ENCODE data around the gene CHAC1. TPM values are rescaled to one million over a fixed set of nuclear protein-coding genes. Genes with fewer than 3 reads are reported as not detected.

The CHAC1 gene
- total RNA-seq, 1 experiment from 2014 or later: 11.6 TPM

- POLR2A ChIA-PET (ENCODE audit: low non-redundant PET): no interaction called here
Measured at GRCh38 chr15:40925863-40926658, 27.2 kb upstream of the CHAC1 start.

DNA sequence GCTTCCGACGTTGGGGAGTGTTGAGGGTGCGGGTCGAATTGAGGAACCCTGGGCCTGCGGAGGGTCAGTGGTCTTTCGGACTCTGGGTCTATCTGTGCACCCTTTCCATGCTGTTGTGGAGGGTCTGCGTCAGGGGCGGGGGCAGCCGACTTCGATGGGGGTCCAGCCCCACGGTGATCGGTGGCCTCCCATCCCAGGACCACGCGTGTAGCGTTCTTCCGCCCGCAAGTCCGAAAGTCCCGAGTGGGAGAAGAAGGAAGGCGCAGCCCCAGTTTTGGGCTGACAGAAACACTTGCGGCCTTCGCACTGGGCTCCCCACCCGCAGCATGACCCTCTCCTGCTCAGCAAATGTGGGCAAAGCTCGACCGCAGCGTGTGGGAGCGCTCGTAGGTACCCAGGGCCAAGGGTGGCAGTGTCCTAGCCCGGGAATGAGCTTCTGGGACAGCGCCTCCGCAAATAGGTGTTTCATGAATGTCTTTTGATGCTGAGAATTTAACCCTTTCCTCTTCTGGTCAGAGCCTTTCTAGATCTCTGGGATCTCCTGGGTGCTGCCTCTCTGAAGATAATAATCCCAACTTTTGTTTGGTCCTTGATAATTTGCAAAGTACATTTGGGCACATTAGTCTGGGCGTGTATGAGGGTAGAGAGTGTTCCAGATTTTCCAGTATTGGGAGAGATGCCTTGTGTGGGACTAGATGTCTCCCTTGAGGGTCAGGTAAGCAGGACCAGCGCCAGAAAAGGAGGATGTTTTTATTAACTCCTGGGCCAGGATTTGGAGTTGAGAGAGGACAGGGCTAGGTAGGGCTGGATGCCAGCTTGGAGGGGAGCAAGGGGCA is 26.4 kb upstream of the CHAC1 start:
- Histone ChIP-seq H3K36me3 (ENCODE audit: insufficient read depth, low read length, poor library complexity, severe bottlenecking) (no peaks in the 10 kb centered on the region), H3K4me1 (ENCODE audit: insufficient read depth, low read length, poor library complexity, severe bottlenecking) (peaks cover 52% of the 10 kb centered on the region), H3K4me3 (ENCODE audit: low read depth, low read length, poor library complexity, severe bottlenecking) (peak overlapping the region; percentile 23), H3K9me3 (ENCODE audit: low read depth, low read length, poor library complexity, severe bottlenecking) (no peaks in the 10 kb centered on the region), H3K27me3 (replicated peaks; ENCODE audit: insufficient read depth, low read depth, low read length, poor library complexity) (peaks cover 66% of the 10 kb centered on the region), H3K27ac (ENCODE audit: low read depth, low read length, poor library complexity, severe bottlenecking) (no peak overlapping the region)
- no TSS peak for BruUV-seq (replicated peaks)
- intact Hi-C loops (cut with micrococcal nuclease; ENCODE audit: unreplicated experiment): no loop called here
- POLR2A ChIA-PET (ENCODE audit: low non-redundant PET): interaction anchor here (0.5 kb wide), 1 partner anchor 46 kb away, joined by 3 read pairs; no protein-coding TSS in a partner anchor
- no peak for DNase-seq (ENCODE audit: low spot score)
- TF ChIP-seq, protein P1, sequence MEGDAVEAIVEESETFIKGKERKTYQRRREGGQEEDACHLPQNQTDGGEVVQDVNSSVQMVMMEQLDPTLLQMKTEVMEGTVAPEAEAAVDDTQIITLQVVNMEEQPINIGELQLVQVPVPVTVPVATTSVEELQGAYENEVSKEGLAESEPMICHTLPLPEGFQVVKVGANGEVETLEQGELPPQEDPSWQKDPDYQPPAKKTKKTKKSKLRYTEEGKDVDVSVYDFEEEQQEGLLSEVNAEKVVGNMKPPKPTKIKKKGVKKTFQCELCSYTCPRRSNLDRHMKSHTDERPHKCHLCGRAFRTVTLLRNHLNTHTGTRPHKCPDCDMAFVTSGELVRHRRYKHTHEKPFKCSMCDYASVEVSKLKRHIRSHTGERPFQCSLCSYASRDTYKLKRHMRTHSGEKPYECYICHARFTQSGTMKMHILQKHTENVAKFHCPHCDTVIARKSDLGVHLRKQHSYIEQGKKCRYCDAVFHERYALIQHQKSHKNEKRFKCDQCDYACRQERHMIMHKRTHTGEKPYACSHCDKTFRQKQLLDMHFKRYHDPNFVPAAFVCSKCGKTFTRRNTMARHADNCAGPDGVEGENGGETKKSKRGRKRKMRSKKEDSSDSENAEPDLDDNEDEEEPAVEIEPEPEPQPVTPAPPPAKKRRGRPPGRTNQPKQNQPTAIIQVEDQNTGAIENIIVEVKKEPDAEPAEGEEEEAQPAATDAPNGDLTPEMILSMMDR (conservative IDR thresholded peaks at IDR 0.05; ENCODE audit: low read depth, low read length): no peak
- no peak for TF ChIP-seq EZH2 (IDR thresholded peaks at IDR 0.05; ENCODE audit: borderline replicate concordance, low read depth, low read length, poor library complexity, severe bottlenecking)
- CTCF ChIA-PET: no interaction called here

More at GRCh38 chr15:40925863-40926658, 27.2 kb upstream of the CHAC1 start:
- DNase-seq (ENCODE audit: low spot score): peak; percentile 68
- H3K27ac ChIP-seq (ENCODE audit: low read depth, low read length, poor library complexity, severe bottlenecking): no peak overlapping the region
- H3K27me3 ChIP-seq (replicated peaks; ENCODE audit: insufficient read depth, low read depth, low read length, poor library complexity): peaks cover 62% of the 10 kb centered on the region
- H3K4me3 ChIP-seq (ENCODE audit: low read depth, low read length, poor library complexity, severe bottlenecking): peak overlapping the region; percentile 23
- no TSS peak for BruUV-seq (replicated peaks)
- TF ChIP-seq, protein P1 (conservative IDR thresholded peaks at IDR 0.05; ENCODE audit: low read depth, low read length): no peak
- TF ChIP-seq EZH2 (IDR thresholded peaks at IDR 0.05; ENCODE audit: borderline replicate concordance, low read depth, low read length, poor library complexity, severe bottlenecking): peak; percentile 26
- peaks cover 52% of the 10 kb centered on the region for H3K4me1 ChIP-seq (ENCODE audit: insufficient read depth, low read length, poor library complexity, severe bottlenecking)
- H3K9me3 ChIP-seq (ENCODE audit: low read depth, low read length, poor library complexity, severe bottlenecking): no peaks in the 10 kb centered on the region
- intact Hi-C loops (cut with micrococcal nuclease; ENCODE audit: unreplicated experiment): no loop called here
- CTCF ChIA-PET: no interaction called here
- H3K36me3 ChIP-seq (ENCODE audit: insufficient read depth, low read length, poor library complexity, severe bottlenecking): no peaks in the 10 kb centered on the region

DNA sequence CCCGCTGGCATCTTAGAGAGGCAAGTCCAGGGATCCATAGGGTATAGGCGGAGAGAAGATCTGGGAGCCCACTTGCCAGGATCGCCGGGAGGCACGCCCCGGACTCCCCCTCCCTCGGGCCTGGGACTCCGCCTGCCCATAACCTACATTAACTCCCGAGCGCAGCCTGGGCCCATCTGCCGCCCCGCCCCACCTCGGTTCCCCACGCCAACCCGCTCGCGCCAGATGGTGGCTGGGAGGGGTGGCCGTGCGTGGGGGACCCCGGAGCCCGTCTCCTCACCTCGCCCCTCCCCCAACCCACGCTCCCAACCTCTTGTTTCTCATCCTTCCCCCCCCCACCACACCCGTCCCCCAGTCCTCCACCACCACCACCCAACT is 25.8 kb upstream of the CHAC1 start:
- Histone ChIP-seq H3K4me3 (ENCODE audit: low read depth, low read length, poor library complexity, severe bottlenecking) (peak overlapping the region; percentile 38), H3K9me3 (ENCODE audit: low read depth, low read length, poor library complexity, severe bottlenecking) (no peaks in the 10 kb centered on the region), H3K27ac (ENCODE audit: low read depth, low read length, poor library complexity, severe bottlenecking) (no peak overlapping the region), H3K36me3 (ENCODE audit: insufficient read depth, low read length, poor library complexity, severe bottlenecking) (no peaks in the 10 kb centered on the region), H3K27me3 (replicated peaks; ENCODE audit: insufficient read depth, low read depth, low read length, poor library complexity) (peaks cover 66% of the 10 kb centered on the region), H3K4me1 (ENCODE audit: insufficient read depth, low read length, poor library complexity, severe bottlenecking) (peaks cover 52% of the 10 kb centered on the region)
- no peak for DNase-seq (ENCODE audit: low spot score)
- BruUV-seq (replicated peaks): no TSS peak
- TF ChIP-seq EZH2 (IDR thresholded peaks at IDR 0.05; ENCODE audit: borderline replicate concordance, low read depth, low read length, poor library complexity, severe bottlenecking): peak; percentile 65
- TF ChIP-seq, protein P1 (conservative IDR thresholded peaks at IDR 0.05; ENCODE audit: low read depth, low read length): no peak
- ChIA-PET CTCF (interaction anchor here (0.7 kb wide), 2 partner anchors 30 to 45 kb away, joined by 6 to 9 read pairs; no protein-coding TSS in a partner anchor), POLR2A (ENCODE audit: low non-redundant PET) (interaction anchor here (0.5 to 1.1 kb wide), 2 partner anchors 27 to 46 kb away, joined by 3 to 5 read pairs; no protein-coding TSS in a partner anchor)
- intact Hi-C loops (cut with micrococcal nuclease; ENCODE audit: unreplicated experiment): no loop called here
